ENCODE results near the gene EXOC4.

Gene EXOC4

DNA sequence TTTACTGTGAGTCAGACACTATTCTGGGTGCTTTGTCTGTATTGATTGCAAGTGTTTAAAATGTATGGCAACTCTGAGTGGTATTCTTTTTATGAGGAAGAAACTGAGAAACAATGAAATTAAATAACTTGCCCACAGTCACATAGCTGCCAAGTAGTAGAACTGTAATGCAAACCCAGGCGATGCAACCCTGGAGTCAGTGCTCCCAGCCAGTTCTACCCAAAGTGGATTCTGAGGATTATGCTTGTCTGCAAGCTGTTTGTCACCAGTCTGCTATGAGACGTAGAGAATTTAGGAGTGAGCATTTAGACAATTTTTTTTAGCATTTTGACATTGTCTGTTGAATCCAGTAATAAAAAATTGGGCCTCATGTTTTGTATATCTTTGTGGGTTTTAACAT lies 568.3 kb downstream of the EXOC4 start:
- no peaks in the 10 kb centered on the region for H3K27me3 Mint-ChIP-seq
- H3K4me1 Mint-ChIP-seq (ENCODE audit: low read depth), result peaks cover 6% of the 10 kb centered on the region
- H3K9me3 Mint-ChIP-seq, result no peaks in the 10 kb centered on the region
- peaks cover 67% of the 10 kb centered on the region for H3K36me3 Mint-ChIP-seq (ENCODE audit: low read depth)
- DNase-seq, result no peak
- no peak overlapping the region for H3K27ac Mint-ChIP-seq
- H3K4me3 Mint-ChIP-seq, result no peak overlapping the region

DNA sequence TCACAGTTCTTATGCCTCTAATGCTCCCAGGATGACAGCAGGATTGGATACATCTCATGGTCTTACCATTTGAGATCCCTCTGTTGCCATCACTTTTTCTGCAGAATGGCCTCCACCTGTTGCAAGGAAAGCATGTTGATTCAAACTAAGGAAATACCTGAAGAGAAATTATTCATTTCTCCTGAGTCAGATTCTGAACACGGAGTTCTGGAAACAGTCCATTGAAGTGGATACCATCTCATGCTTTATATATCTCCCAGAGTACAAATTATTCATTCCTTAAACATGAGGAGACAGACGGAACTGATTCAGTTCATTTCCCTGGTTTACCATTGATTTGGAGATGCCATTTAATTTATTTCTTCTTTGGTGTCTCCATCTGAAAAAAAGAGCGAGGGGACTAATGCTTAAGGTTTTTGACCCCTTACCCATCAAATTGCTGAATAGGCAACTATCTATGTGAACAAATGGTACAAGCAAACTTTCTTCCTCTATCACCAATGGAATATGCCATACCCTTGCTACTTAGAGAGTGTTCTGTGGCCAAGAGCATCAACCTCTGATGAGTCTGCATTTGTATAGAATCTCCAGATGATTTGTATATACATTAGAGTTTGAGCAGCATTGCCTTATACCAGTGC lies 569.2 kb downstream of the EXOC4 start:
- Mint-ChIP-seq H3K4me3 (no peak overlapping the region), H3K27me3 (no peaks in the 10 kb centered on the region), H3K4me1 (ENCODE audit: low read depth) (peaks cover 6% of the 10 kb centered on the region), H3K36me3 (ENCODE audit: low read depth) (peaks cover 66% of the 10 kb centered on the region), H3K27ac (no peak overlapping the region), H3K9me3 (no peaks in the 10 kb centered on the region)
- no peak for DNase-seq

DNA sequence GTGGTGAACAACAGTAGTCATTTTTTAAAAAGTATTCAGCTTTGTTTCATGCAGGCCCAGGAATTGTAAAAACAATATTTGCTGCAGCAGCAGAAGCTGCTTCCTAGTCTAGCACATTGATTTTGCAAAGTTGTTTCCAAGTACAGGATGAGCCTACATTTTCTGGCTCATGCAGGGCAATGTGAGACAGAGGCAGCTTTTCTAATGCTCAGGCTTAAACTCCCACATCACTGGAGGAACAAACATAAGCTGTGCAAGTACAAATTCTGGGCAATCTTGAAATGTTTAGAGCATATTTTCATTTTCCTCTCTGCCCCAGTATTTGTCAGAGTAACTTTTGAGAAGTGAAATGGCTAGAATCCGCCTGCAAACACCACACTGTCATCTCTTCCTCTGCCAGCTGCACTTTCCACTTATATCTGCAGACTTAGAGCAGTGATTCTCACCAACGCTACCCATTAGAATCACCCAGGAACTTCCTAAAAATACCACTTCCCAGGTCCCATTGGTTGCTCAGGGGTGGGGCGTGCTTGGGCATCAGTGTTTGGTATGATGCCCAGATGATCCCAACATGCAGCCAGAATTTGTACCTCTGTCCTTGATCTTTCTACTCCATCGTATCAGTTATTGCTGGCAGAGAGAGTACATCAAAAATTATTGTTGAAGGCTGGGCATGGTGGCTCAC lies 570.1 kb downstream of the EXOC4 start:
- peaks cover 59% of the 10 kb centered on the region for H3K36me3 Mint-ChIP-seq (ENCODE audit: low read depth)
- no peak overlapping the region for H3K4me3 Mint-ChIP-seq
- H3K27ac Mint-ChIP-seq, result no peak overlapping the region
- H3K27me3 Mint-ChIP-seq, result no peaks in the 10 kb centered on the region
- DNase-seq, result no peak
- peaks cover 6% of the 10 kb centered on the region for H3K4me1 Mint-ChIP-seq (ENCODE audit: low read depth)
- H3K9me3 Mint-ChIP-seq, result no peaks in the 10 kb centered on the region

DNA sequence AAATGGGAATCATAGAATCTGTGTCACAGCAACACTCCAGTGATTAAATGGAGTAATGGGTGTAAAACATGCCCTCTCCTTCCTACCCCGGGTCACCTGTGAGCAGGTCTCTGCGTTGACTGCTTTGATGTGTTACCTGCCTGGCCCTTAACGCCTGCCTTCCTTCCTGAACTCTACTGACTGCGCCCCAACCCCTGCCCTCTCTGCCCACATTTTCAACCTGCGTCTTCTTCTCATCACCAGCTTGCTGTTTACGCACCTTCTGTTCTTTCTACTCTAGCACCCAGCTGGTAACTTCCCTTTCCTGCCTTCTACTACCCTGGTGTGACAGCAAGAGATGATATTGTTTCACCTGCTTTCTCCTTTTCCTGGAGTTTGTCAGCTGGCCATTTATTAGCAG lies 571.3 kb downstream of the EXOC4 start:
- Mint-ChIP-seq H3K27me3 (no peaks in the 10 kb centered on the region), H3K4me1 (ENCODE audit: low read depth) (peaks cover 6% of the 10 kb centered on the region), H3K9me3 (no peaks in the 10 kb centered on the region), H3K36me3 (ENCODE audit: low read depth) (peaks cover 48% of the 10 kb centered on the region), H3K27ac (no peak overlapping the region), H3K4me3 (no peak overlapping the region)
- no peak for DNase-seq

DNA sequence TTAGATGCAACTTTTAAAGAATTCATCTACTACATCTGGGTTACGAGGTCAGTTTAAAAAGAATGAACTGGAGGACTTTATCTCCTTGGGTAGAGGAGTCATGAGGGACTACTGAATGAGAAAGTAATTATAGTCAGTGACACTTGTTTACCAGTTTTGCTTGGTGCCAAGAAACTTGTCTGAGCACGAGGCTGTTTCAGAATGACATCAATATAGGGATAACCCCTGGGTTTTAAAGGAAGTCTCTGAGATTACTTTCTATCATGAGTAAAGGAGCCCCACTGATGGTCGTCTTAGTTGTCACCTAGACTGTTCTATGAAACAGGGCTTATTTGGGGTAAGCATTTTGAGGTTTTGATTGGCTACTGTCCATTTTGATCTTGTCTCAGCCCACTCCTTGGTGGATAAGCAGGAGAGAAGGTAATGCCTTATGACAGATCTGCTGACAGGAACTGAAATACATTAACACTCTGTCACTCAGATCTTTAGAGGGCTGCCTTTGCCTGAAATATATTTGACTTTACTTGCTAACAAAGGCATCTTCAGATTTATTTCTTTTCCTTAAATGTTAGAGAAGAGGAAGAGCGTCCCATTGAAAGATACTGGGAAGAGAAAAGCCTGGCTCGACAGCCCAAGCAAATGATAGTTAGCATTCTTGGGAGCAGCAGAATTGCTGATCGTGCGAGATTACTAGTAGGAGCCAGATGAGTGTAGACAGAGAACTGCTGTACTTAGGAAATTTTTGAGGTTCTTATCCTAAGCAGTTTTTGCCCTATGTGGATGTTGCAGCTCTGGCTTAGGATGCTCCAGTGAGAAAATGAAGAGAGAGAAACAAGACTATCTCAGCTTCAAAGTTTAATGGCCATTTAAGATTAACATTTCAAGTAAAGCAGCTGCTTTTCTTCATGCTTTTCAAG lies 575.1 kb downstream of the EXOC4 start:
- DNase-seq, result no peak
- Mint-ChIP-seq H3K36me3 (ENCODE audit: low read depth) (peaks cover 42% of the 10 kb centered on the region), H3K9me3 (peaks cover 12% of the 10 kb centered on the region), H3K4me1 (ENCODE audit: low read depth) (peaks cover 6% of the 10 kb centered on the region), H3K27ac (no peak overlapping the region), H3K27me3 (no peaks in the 10 kb centered on the region), H3K4me3 (no peak overlapping the region)

DNA sequence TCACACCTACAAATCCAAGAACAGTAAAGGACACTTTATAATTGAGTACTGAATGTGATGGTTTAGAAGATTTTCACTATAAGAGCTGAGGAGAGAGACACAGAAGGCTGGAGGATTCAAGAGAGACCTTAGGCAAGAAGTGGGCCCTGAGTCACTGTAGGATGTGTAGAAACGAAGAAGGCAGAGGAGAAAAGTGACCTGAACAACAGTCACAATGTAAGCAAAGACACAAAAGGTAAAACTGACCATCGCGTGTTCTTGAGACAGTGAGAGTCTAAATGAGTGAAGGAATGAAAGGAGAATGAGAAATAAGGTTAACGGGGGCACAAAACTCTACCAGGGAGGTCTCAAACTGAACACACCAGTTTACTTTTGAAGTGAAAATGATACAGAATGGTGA lies 576.0 kb downstream of the EXOC4 start:
- peaks cover 39% of the 10 kb centered on the region for H3K36me3 Mint-ChIP-seq (ENCODE audit: low read depth)
- H3K27me3 Mint-ChIP-seq, result no peaks in the 10 kb centered on the region
- no peak overlapping the region for H3K27ac Mint-ChIP-seq
- no peak overlapping the region for H3K4me3 Mint-ChIP-seq
- peaks cover 4% of the 10 kb centered on the region for H3K4me1 Mint-ChIP-seq (ENCODE audit: low read depth)
- DNase-seq, result no peak
- H3K9me3 Mint-ChIP-seq, result peaks cover 12% of the 10 kb centered on the region

DNA sequence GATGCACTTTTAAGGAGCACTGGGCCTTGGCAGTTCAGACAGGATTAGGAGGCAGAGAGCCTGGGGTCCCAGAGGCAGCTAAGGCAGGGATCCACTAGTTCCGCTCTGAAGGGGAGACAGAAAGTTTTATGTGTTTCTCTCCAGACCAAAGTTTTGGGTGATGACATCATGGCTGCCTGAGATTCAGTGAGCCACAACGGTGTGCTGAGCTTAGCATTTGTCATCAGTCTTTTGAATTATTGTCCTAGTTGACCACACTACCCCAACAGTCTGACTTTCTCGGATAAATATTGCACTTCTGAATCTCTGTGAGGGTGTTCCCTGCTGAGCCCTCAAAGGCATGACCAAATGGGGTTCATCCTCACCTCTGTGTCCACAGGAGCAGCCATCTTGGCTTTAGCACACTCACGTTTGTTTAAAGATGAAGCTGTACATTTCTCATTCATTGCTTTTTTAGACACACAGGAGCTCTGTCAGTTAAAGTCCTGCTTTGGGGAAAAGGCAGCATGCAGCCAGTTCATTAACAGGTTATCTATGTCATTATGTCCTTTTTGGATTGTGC lies 576.5 kb downstream of the EXOC4 start:
- peaks cover 39% of the 10 kb centered on the region for H3K36me3 Mint-ChIP-seq (ENCODE audit: low read depth)
- DNase-seq, result no peak
- H3K27ac Mint-ChIP-seq, result no peak overlapping the region
- H3K9me3 Mint-ChIP-seq, result peaks cover 12% of the 10 kb centered on the region
- H3K4me3 Mint-ChIP-seq, result no peak overlapping the region
- no peaks in the 10 kb centered on the region for H3K27me3 Mint-ChIP-seq
- no peaks in the 10 kb centered on the region for H3K4me1 Mint-ChIP-seq (ENCODE audit: low read depth)

DNA sequence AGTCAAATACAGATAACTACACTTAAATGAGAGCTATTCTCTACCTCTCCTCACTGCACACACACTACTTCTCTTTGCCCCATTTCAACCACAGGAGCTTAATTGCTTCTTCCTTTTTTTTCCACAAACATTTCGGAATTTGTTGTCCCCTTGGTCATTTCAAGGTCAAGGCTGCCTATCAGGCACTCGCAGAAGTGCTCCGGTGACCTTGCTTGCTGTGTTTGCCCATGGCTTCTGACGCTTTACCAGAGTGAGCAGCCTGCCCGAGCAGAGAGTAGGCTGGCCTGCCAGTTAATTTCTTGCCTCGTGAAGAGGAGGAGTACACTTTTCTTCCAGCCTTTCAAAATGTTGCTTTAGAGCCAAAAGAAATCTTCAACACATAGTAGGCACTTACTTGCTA lies 577.2 kb downstream of the EXOC4 start:
- Mint-ChIP-seq H3K27ac (no peak overlapping the region), H3K36me3 (ENCODE audit: low read depth) (peaks cover 39% of the 10 kb centered on the region), H3K27me3 (no peaks in the 10 kb centered on the region), H3K4me1 (ENCODE audit: low read depth) (no peaks in the 10 kb centered on the region), H3K9me3 (peaks cover 12% of the 10 kb centered on the region), H3K4me3 (no peak overlapping the region)
- DNase-seq, result no peak

DNA sequence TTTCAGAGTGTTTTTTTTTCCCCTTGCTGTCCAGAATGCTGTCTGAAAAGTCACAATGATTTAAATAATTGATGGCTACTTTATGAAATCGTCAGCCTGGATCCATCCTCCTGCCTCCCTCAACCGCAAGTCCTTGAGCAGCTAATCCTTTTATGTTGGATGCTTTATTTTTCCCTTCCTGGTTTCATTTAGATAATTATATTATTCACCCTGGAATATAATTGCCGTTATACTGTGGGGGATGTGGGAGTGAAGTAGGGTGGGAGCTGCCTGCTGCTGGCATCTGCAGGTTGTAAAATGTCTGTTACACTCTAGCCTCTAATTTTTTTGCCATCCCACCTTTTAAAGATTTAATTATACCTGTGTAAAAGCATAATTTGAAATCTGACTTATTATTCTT lies 583.8 kb downstream of the EXOC4 start:
- peaks cover 16% of the 10 kb centered on the region for H3K9me3 Mint-ChIP-seq
- no peak overlapping the region for H3K4me3 Mint-ChIP-seq
- H3K36me3 Mint-ChIP-seq (ENCODE audit: low read depth), result peaks cover 28% of the 10 kb centered on the region
- H3K27ac Mint-ChIP-seq, result no peak overlapping the region
- no peaks in the 10 kb centered on the region for H3K4me1 Mint-ChIP-seq (ENCODE audit: low read depth)
- H3K27me3 Mint-ChIP-seq, result no peaks in the 10 kb centered on the region
- no peak for DNase-seq

DNA sequence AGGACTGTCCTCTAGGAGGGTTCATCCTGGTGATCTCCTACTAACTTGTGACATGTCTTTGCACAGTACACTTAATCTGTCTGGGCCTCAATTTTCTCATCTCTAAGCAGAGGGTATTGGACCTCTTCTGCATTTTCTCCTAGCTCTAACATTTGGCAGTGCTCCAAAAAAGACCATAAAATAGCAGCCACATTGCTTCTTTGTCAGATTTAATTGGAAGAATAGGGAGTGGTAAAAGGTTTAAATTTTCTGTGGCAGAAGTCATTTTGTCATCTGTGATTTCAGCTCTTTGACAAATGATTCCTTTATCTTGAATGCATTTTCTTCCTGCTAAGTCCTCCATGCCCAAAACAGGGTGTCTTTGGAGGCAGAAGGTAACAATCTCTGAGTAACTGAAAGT lies 584.3 kb downstream of the EXOC4 start:
- Mint-ChIP-seq H3K4me3 (no peak overlapping the region), H3K27ac (no peak overlapping the region), H3K9me3 (peaks cover 12% of the 10 kb centered on the region), H3K4me1 (ENCODE audit: low read depth) (no peaks in the 10 kb centered on the region), H3K36me3 (ENCODE audit: low read depth) (peaks cover 24% of the 10 kb centered on the region), H3K27me3 (no peaks in the 10 kb centered on the region)
- DNase-seq, result no peak

DNA sequence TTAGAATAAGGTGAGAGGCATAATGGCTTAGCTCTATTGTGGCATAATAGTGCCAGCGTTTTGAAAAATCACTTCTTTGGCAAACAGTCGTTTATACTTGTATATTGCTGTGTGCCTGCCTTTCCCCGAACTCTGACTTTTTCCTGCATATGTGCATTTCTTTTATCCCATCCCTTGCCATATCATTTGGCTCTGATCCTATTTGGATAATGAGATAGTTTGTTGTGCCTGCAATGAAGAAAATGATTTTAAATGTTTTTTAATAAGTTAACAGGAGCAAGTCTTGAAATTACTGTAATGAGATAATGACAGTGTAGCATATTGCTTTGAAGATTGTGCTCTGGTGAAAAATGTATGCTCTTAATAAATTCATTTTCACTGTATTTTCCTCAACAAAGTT lies 586.2 kb downstream of the EXOC4 start:
- peaks cover 13% of the 10 kb centered on the region for H3K36me3 Mint-ChIP-seq (ENCODE audit: low read depth)
- DNase-seq, result no peak
- no peak overlapping the region for H3K4me3 Mint-ChIP-seq
- peaks cover 2% of the 10 kb centered on the region for H3K4me1 Mint-ChIP-seq (ENCODE audit: low read depth)
- no peak overlapping the region for H3K27ac Mint-ChIP-seq
- no peaks in the 10 kb centered on the region for H3K27me3 Mint-ChIP-seq
- H3K9me3 Mint-ChIP-seq, result peaks cover 15% of the 10 kb centered on the region

DNA sequence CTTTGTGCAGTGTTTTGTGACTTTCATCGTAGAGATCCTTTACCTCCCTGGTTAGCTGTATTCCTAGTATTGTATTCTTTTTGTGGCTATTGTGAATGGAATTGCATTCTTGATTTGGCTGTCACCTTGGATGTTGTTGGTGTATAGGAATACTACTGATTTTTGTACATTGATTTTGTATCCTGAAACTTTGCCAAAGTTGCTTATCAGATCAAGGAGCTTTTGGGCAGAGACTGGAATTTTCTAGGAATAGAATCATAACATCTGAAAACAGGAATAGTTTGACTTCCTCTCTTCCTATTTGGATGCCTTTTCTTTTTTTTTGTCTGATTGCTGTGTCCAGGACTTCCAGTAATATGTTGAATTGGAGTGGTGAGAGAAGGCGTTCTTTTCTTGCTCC lies 590.5 kb downstream of the EXOC4 start:
- no peaks in the 10 kb centered on the region for H3K27me3 Mint-ChIP-seq
- no peak for DNase-seq
- no peak overlapping the region for H3K4me3 Mint-ChIP-seq
- peaks cover 15% of the 10 kb centered on the region for H3K9me3 Mint-ChIP-seq
- no peak overlapping the region for H3K27ac Mint-ChIP-seq
- H3K36me3 Mint-ChIP-seq (ENCODE audit: low read depth), result peaks cover 11% of the 10 kb centered on the region
- H3K4me1 Mint-ChIP-seq (ENCODE audit: low read depth), result peaks cover 5% of the 10 kb centered on the region

DNA sequence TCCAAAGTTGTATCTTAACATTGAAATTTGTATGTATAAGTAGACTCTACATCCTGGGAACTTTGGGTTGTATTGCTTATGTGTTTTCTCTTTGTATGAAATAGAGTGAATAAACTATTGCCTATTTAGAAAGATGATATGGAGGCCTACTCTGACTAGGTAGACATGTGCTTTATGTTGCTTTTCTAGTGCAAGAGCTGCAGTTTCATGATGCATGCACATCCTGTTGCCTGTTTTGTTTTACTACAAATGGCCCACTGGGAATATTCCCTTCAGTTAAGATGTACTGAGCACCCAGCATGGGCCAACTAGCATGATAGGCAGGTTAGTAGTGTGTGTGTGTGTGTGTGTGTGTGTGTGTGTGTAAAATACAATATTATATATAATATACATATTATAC lies 592.1 kb downstream of the EXOC4 start:
- H3K27me3 Mint-ChIP-seq, result no peaks in the 10 kb centered on the region
- H3K36me3 Mint-ChIP-seq (ENCODE audit: low read depth), result peaks cover 5% of the 10 kb centered on the region
- H3K9me3 Mint-ChIP-seq, result peaks cover 11% of the 10 kb centered on the region
- peaks cover 5% of the 10 kb centered on the region for H3K4me1 Mint-ChIP-seq (ENCODE audit: low read depth)
- DNase-seq, result no peak
- no peak overlapping the region for H3K27ac Mint-ChIP-seq
- H3K4me3 Mint-ChIP-seq, result no peak overlapping the region

DNA sequence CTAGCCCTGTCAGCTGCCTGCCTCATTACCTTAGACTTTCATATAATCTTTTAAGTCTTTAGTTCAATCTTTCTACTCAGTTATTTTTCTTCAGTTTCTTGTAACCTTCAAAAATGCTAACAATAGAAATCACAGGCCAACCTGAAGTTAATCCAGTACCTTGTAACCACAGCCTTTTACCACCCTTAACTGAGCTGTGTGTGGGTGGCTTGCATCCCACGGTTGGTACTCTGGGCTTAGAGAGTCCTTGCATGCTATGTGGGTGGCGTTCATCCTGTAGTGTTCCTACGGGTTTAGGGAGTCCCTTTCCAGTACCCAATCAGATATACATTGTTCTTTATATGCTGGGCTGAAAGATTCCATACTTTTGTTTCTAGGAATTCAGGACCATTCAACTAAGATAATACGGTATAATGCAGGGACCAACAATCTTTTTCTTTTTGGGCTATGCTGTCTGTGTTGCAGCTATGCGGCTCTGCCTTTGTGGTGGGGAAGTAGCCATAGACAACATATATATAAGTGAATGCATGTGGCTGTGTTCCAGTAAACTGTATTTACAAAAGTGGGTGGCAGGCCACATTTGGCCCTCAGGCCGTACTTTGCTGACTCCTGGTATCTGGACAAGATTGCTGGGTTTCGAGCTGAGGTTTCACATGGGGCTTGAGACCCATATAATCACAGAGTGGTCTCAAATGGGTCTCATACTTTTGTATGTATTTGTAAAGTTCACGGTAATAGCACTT lies 593.5 kb downstream of the EXOC4 start:
- no peak overlapping the region for H3K4me3 Mint-ChIP-seq

More for the DNA sequence above, 593.5 kb downstream of the EXOC4 start:
- Mint-ChIP-seq H3K36me3 (ENCODE audit: low read depth) (peaks cover 1% of the 10 kb centered on the region), H3K27me3 (no peaks in the 10 kb centered on the region), H3K9me3 (peaks cover 9% of the 10 kb centered on the region), H3K4me1 (ENCODE audit: low read depth) (peaks cover 5% of the 10 kb centered on the region), H3K27ac (no peak overlapping the region)
- DNase-seq, result no peak

Measured in activated T-cell treated with anti-CD3 and anti-CD28 coated beads, Interleukin-2, amount 50 U/mL, for 24 hours (primary cell).